Endothelial cell of umbilical vein (primary cell): ENCODE measurements around the gene COL19A1. TPM values are rescaled to one million over a fixed set of nuclear protein-coding genes. Genes with fewer than 3 reads are reported as not detected.

ENCODE experiments used
- BruUV-seq: library from RNA; stranded (reverse); fragments of 400-500 nt; replicated peaks from 2 replicates; lab custom pipeline; 2021; lab: Mats Ljungman, UMichigan
- CTCF ChIA-PET: fragments of 300-600, 350-600 bp; sonication (Branson Sonifier 250); formaldehyde crosslinking; loops from one replicate; lab custom pipeline; 2021; ENCODE audit warnings: antibody characterized with exemption, inconsistent platforms; lab: Charles Lee
- POLR2A ChIA-PET: fragments of 300-600, 350-600 bp; sonication (Branson Sonifier 250); formaldehyde crosslinking; loops from one replicate; lab custom pipeline; 2021; ENCODE audit warnings: antibody characterized with exemption, inconsistent platforms; lab: Charles Lee
- DNase-seq: peaks from one replicate; pipeline ENCODE4 v3.0.0-alpha.2; 2011; ENCODE audit warnings: low read depth, low spot score
- FAIRE-seq: peaks from 2 replicates; lab custom pipeline; 2011; peaks lifted over from hg19 to GRCh38; lab: Jason Lieb, UNC
- H2AFZ ChIP-seq: 2 replicates; pipeline ENCODE4 v1.6.0; 2012; ENCODE audit warnings: low read depth, low read length, control low read depth, inconsistent platforms
- H3K27ac ChIP-seq: 2 replicates; pipeline ENCODE4 v1.5.1; 2011; ENCODE audit warnings: low read depth, mild to moderate bottlenecking, control low read depth, low read length, moderate library complexity; ENCODE audit not compliant: insufficient read depth
- H3K27me3 ChIP-seq, 2 experiments: 2 replicates each; pipeline versions ENCODE4 v1.6.0 to v1.6.1; 2011; ENCODE audit warnings: low read length in 2 of 2, mixed read lengths in 1 of 2; ENCODE audit not compliant: control insufficient read depth in 2 of 2, insufficient read depth in 2 of 2
- H3K36me3 ChIP-seq, 2 experiments: 2 replicates in 1 of 2; 3 replicates in 1 of 2; pipeline ENCODE4 v1.5.1; 2011; ENCODE audit warnings: low read length in 2 of 2, mild to moderate bottlenecking in 1 of 2, moderate library complexity in 1 of 2; ENCODE audit not compliant: control insufficient read depth in 2 of 2, insufficient read depth in 2 of 2; ENCODE audit errors: extremely low read depth in 1 of 2
- H3K4me1 ChIP-seq: 3 replicates; pipeline ENCODE4 v1.5.1; 2011; ENCODE audit warnings: mild to moderate bottlenecking, low read length; ENCODE audit not compliant: control insufficient read depth, insufficient read depth; ENCODE audit errors: extremely low read depth
- H3K4me2 ChIP-seq: 2 replicates; pipeline ENCODE4 v1.6.1; 2011; ENCODE audit warnings: low read length, control low read depth, mixed read lengths; ENCODE audit not compliant: insufficient read depth
- H3K4me3 ChIP-seq, 3 experiments: fragments of 200-600 bp in 1 of 3; sonication (generic), shearing (Covaris generic) in 1 of 3; replicated peaks in 1 of 3; 2 replicates each; pipeline ENCODE4 v1.5.1; 2011 to 2016; ENCODE audit warnings: control low read depth in 3 of 3, low read length in 3 of 3, mild to moderate bottlenecking in 2 of 3, inconsistent platforms in 1 of 3, low read depth in 1 of 3, moderate library complexity in 1 of 3; ENCODE audit not compliant: insufficient read depth in 1 of 3
- H3K79me2 ChIP-seq: 2 replicates; pipeline ENCODE4 v1.6.0; 2012; ENCODE audit warnings: low read length, inconsistent platforms; ENCODE audit not compliant: control insufficient read depth, insufficient read depth
- H3K9ac ChIP-seq: replicated peaks from 2 replicates; pipeline ENCODE3; 2011; ENCODE audit warnings: low read length, control low read depth; ENCODE audit not compliant: insufficient read depth; ENCODE audit errors: extremely low read depth
- H3K9me1 ChIP-seq: replicated peaks from 3 replicates; pipeline ENCODE4 v1.6.0; 2011; ENCODE audit warnings: mild to moderate bottlenecking, low read length; ENCODE audit not compliant: control insufficient read depth, insufficient read depth; ENCODE audit errors: extremely low read depth
- H3K9me3 ChIP-seq: replicated peaks from 2 replicates; pipeline ENCODE4 v1.5.1; 2012; ENCODE audit warnings: low read length, inconsistent platforms; ENCODE audit not compliant: control insufficient read depth, insufficient read depth
- H4K20me1 ChIP-seq: replicated peaks from 2 replicates; pipeline ENCODE3; 2011; ENCODE audit warnings: mild to moderate bottlenecking, low read length; ENCODE audit not compliant: control insufficient read depth, insufficient read depth; ENCODE audit errors: extremely low read depth
- FOS ChIP-seq: IDR thresholded peaks from 2 replicates; pipeline ENCODE4 v1.6.1; 2011; ENCODE audit warnings: mild to moderate bottlenecking, low read length, moderate library complexity, borderline replicate concordance; ENCODE audit not compliant: insufficient read depth
- GATA2 ChIP-seq: IDR thresholded peaks from 2 replicates; pipeline ENCODE4 v1.7.0; 2011; ENCODE audit warnings: low read depth, mild to moderate bottlenecking, moderate library complexity, mixed read lengths, low read length; ENCODE audit not compliant: insufficient read length, insufficient read depth
- POLR2AphosphoS5 ChIP-seq: IDR thresholded peaks from 2 replicates; pipeline ENCODE4 v1.6.1; 2012; ENCODE audit warnings: low read depth, mild to moderate bottlenecking, control low read depth, low read length, moderate library complexity; ENCODE audit not compliant: insufficient read depth
- dilution Hi-C: fragments of 300-500 bp; cut with MboI; formaldehyde crosslinking; loops from one replicate; pipeline ENCODE4 v1.15.0; 2019; ENCODE audit warnings: low sequenced_read_pairs; ENCODE audit not compliant: extremely low pct_ligation_motif_present
- intact Hi-C: fragments of 100-400 bp; cut with micrococcal nuclease; formaldehyde crosslinking; loops from one replicate; pipeline ENCODE4 v1.10.0; 2022
- polyA plus RNA-seq, 4 experiments: library from polyadenylated mRNA; depleted of rRNA in 3 of 4; stranded (reverse) in 3 of 4; unstranded in 1 of 4; fragments of >200 nt; gene quantifications; 2 replicates each; pipeline versions ENCODE4 v1.2.1 to v1.2.3, GENCODE V29; 2011 to 2012; ENCODE audit warnings: missing spikeins in 1 of 4
- total RNA-seq: library from RNA; stranded (reverse); gene quantifications from 2 replicates; pipeline ENCODE4 v1.2.3, GENCODE V29; 2021

Gene COL19A1
- total and polyA plus RNA-seq, 2 donors (not counting 3 experiments of a cell fraction or from before 2014, with no cell fraction given): not detected

DNA sequence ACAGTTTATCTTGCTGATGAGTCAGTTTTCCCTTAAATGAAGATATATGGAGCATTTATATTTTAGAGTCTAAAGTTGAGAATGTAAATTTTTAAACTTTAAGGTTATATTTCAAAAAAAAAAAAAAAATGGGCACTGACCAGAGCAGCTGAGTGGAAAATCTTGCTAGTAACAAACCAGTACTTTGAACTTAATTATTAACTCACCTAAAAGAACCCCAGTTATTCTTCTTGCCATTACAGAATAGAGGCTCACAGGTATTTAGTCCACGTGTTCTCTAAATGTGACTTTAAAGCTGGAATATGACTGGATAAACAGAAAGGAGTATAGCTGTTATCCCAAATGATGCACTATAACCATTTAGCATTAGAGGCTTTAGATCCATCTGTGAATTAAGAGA is 258.1 kb downstream of the COL19A1 start:
- CTCF ChIA-PET: no interaction called here
- intact Hi-C loops: no loop called here
- H3K4me2 ChIP-seq: no peak overlapping the region

GRCh38 chr6:70124882-70125545 is 258.7 kb downstream of the COL19A1 start:
- Histone ChIP-seq H3K9me3 (no peaks in the 10 kb centered on the region), H3K27me3 (no peaks in the 10 kb centered on the region), H3K4me2 (no peak overlapping the region), H3K4me1 (no peaks in the 10 kb centered on the region), H3K9ac (no peak overlapping the region), H3K79me2 (no peaks in the 10 kb centered on the region), H3K9me1 (no peaks in the 10 kb centered on the region), H3K27ac (no peak overlapping the region), H4K20me1 (no peaks in the 10 kb centered on the region), H3K4me3 (no peak overlapping the region), H2AFZ (no peak overlapping the region), H3K36me3 (no peaks in the 10 kb centered on the region)
- ChIA-PET POLR2A (no interaction called here), CTCF (no interaction called here)
- no peak for FAIRE-seq
- intact Hi-C loops: no loop called here
- dilution Hi-C loops: no loop called here
- TF ChIP-seq FOS: peak; percentile 22
- no peak for TF ChIP-seq GATA2
- no TSS peak for BruUV-seq
- DNase-seq: no peak

More for the DNA sequence above, 258.1 kb downstream of the COL19A1 start:
- H3K27ac ChIP-seq: no peak overlapping the region
- H3K4me3 ChIP-seq: no peak overlapping the region
- no peaks in the 10 kb centered on the region for H3K27me3 ChIP-seq
- DNase-seq: no peak
- no peaks in the 10 kb centered on the region for H3K36me3 ChIP-seq
- no peak for FAIRE-seq
- H3K79me2 ChIP-seq: no peaks in the 10 kb centered on the region
- dilution Hi-C loops: no loop called here
- no TSS peak for BruUV-seq
- no peak overlapping the region for H3K9ac ChIP-seq
- TF ChIP-seq GATA2 (no peak), POLR2AphosphoS5 (no peak)
- H3K9me1 ChIP-seq: no peaks in the 10 kb centered on the region
- no peaks in the 10 kb centered on the region for H3K9me3 ChIP-seq
- H3K4me1 ChIP-seq: no peaks in the 10 kb centered on the region
- H4K20me1 ChIP-seq: no peaks in the 10 kb centered on the region
- POLR2A ChIA-PET: no interaction called here
- H2AFZ ChIP-seq: no peak overlapping the region
